Measurements from ENCODE around the gene XPO5. TPM values are rescaled to one million over a fixed set of nuclear protein-coding genes. Genes with fewer than 3 reads are reported as not detected.
"Not testable (repeated sequence)": the region's sequence is repeated elsewhere in the genome, so short reads cannot be mapped to it uniquely, and the experiment has no call there.

XPO5 gene
- total RNA-seq, 1 donor from 2014 or later: 53.0 TPM

DNA sequence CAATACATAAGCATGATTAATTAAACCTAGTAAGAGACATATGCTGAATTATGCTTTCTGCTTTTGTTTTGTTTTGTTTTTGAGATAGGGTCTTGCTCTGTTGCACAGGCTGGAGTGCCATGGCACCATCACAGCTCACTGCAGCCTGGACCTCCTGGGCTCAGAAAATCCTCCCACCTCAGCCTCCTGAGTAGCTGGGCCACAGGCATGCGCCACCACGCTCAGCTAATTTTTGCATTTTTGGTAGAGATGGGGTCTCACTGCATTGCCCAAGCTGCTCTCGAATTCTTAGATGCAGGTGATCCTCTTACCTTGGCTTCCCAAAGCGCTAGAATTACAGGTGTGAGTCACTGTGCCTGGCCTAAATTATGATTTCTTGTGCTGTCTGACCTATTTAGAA is 3.8 kb downstream of the XPO5 start:
- Histone ChIP-seq H3K4me2 (ENCODE audit: low read length) (no peak overlapping the region), H3K36me3 (ENCODE audit: insufficient read depth, low read length) (peaks cover 36% of the 10 kb centered on the region), H3K27me3 (ENCODE audit: insufficient read depth, low read length) (no peaks in the 10 kb centered on the region), H4K20me1 (ENCODE audit: insufficient read depth, low read length) (peaks cover 9% of the 10 kb centered on the region), H3K27ac (ENCODE audit: low read depth, low read length) (no peak overlapping the region), H3K79me2 (ENCODE audit: insufficient read depth, low read length) (peaks cover 43% of the 10 kb centered on the region), H3K4me1 (ENCODE audit: insufficient read depth, low read length) (peaks cover 3% of the 10 kb centered on the region), H3K9ac (ENCODE audit: low read length) (no peak overlapping the region), H2AFZ (ENCODE audit: low read depth, low read length) (no peak overlapping the region), H3K9me3 (ENCODE audit: insufficient read depth, low read depth, low read length) (no peaks in the 10 kb centered on the region), H3K4me3 (ENCODE audit: insufficient read depth, low read depth, low read length) (no peak overlapping the region)
- peaks cover 17% of the 10 kb centered on the region for H3K36me3 Mint-ChIP-seq (ENCODE audit: low read depth, unreplicated experiment)
- no peak overlapping the region for H3K4me3 Mint-ChIP-seq (ENCODE audit: unreplicated experiment)
- H3K27ac Mint-ChIP-seq (ENCODE audit: unreplicated experiment): no peak overlapping the region
- peaks cover 8% of the 10 kb centered on the region for H3K4me1 Mint-ChIP-seq (ENCODE audit: low read depth, unreplicated experiment)
- no peaks in the 10 kb centered on the region for H3K27me3 Mint-ChIP-seq (ENCODE audit: low read depth, unreplicated experiment)
- TF ChIP-seq EZH2 (IDR thresholded peaks at IDR 0.05; ENCODE audit: insufficient read depth, low read length): no peak
- TF ChIP-seq, protein P1, sequence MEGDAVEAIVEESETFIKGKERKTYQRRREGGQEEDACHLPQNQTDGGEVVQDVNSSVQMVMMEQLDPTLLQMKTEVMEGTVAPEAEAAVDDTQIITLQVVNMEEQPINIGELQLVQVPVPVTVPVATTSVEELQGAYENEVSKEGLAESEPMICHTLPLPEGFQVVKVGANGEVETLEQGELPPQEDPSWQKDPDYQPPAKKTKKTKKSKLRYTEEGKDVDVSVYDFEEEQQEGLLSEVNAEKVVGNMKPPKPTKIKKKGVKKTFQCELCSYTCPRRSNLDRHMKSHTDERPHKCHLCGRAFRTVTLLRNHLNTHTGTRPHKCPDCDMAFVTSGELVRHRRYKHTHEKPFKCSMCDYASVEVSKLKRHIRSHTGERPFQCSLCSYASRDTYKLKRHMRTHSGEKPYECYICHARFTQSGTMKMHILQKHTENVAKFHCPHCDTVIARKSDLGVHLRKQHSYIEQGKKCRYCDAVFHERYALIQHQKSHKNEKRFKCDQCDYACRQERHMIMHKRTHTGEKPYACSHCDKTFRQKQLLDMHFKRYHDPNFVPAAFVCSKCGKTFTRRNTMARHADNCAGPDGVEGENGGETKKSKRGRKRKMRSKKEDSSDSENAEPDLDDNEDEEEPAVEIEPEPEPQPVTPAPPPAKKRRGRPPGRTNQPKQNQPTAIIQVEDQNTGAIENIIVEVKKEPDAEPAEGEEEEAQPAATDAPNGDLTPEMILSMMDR (IDR thresholded peaks at IDR 0.05; ENCODE audit: insufficient read depth, low read depth, low read length): no peak
- FAIRE-seq: no peak
- DNase-seq (ENCODE audit: low read depth): no peak
- H3K9me3 Mint-ChIP-seq (ENCODE audit: unreplicated experiment): no peaks in the 10 kb centered on the region

DNA sequence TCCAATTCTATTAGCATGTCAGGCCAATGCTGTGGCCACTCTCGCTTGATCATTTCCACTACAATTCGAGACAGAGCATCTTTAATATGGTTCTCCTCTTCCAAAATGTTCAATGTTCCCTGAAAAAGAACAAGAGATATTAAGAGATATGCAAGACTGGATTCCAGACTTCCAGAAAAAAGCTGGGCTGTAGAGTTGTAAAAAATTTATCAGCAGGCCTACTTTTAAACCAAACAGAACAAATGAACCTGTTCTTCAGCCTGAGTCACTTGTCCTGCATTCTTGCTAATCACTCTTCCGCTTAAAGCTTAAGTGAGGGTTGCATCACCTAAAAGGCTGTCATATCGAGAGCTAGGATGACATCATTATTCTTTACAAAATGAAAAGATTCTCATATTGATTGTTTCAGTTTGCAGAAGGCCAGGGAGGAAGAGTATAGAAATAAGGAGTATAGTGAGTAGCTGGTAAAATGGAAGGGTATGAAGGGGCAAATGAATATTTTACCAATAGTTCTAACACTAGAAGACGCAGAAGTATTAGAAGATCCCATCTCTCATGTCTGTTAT is 4.9 kb downstream of the XPO5 start:
- Histone ChIP-seq H3K4me2 (ENCODE audit: low read length) (no peak overlapping the region), H3K27me3 (ENCODE audit: insufficient read depth, low read length) (no peaks in the 10 kb centered on the region), H3K27ac (ENCODE audit: low read depth, low read length) (no peak overlapping the region), H3K36me3 (ENCODE audit: insufficient read depth, low read length) (peaks cover 42% of the 10 kb centered on the region), H3K9ac (ENCODE audit: low read length) (no peak overlapping the region), H3K9me3 (ENCODE audit: insufficient read depth, low read depth, low read length) (no peaks in the 10 kb centered on the region), H4K20me1 (ENCODE audit: insufficient read depth, low read length) (peaks cover 9% of the 10 kb centered on the region), H2AFZ (ENCODE audit: low read depth, low read length) (no peak overlapping the region), H3K4me3 (ENCODE audit: insufficient read depth, low read depth, low read length) (no peak overlapping the region), H3K4me1 (ENCODE audit: insufficient read depth, low read length) (peaks cover 3% of the 10 kb centered on the region), H3K79me2 (ENCODE audit: insufficient read depth, low read length) (peaks cover 33% of the 10 kb centered on the region)
- no peak for TF ChIP-seq EZH2 (IDR thresholded peaks at IDR 0.05; ENCODE audit: insufficient read depth, low read length)
- TF ChIP-seq, protein P1 (IDR thresholded peaks at IDR 0.05; ENCODE audit: insufficient read depth, low read depth, low read length): no peak
- H3K4me1 Mint-ChIP-seq (ENCODE audit: low read depth, unreplicated experiment): peaks cover 11% of the 10 kb centered on the region
- H3K4me3 Mint-ChIP-seq (ENCODE audit: unreplicated experiment): peak overlapping the region; percentile 5
- peak overlapping the region; percentile 91 for H3K27ac Mint-ChIP-seq (ENCODE audit: unreplicated experiment)
- H3K36me3 Mint-ChIP-seq (ENCODE audit: low read depth, unreplicated experiment): peaks cover 20% of the 10 kb centered on the region
- H3K27me3 Mint-ChIP-seq (ENCODE audit: low read depth, unreplicated experiment): no peaks in the 10 kb centered on the region
- peak; percentile 12 for DNase-seq (ENCODE audit: low read depth)
- FAIRE-seq: no peak
- no peaks in the 10 kb centered on the region for H3K9me3 Mint-ChIP-seq (ENCODE audit: unreplicated experiment)

DNA sequence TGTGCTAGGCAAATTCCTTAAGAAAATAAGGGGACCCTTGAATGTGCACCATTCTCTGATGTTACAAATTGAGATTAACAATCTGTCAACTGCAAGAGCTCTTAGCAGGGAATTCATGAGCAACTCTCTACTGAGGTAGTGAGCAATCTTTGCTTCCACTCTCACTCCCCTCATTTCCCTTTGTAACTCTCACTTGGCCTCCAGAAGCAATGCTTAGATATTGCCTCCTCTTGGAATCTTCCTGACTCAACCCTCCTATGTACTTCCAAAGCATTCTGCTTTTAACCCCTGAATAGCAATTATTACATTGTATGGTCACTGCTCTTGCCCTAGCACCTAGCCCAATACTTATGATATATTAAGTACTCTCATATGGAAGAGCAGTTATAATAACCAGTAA is 16.5 kb downstream of the XPO5 start:
- DNase-seq (ENCODE audit: low read depth) (no peak), FAIRE-seq (no peak)
- Histone ChIP-seq H2AFZ (ENCODE audit: low read depth, low read length) (no peak overlapping the region), H3K4me1 (ENCODE audit: insufficient read depth, low read length) (no peaks in the 10 kb centered on the region), H3K79me2 (ENCODE audit: insufficient read depth, low read length) (no peaks in the 10 kb centered on the region), H3K4me2 (ENCODE audit: low read length) (no peak overlapping the region), H4K20me1 (ENCODE audit: insufficient read depth, low read length) (no peaks in the 10 kb centered on the region), H3K4me3 (ENCODE audit: insufficient read depth, low read depth, low read length) (no peak overlapping the region), H3K9me3 (ENCODE audit: insufficient read depth, low read depth, low read length) (no peaks in the 10 kb centered on the region), H3K9ac (ENCODE audit: low read length) (no peak overlapping the region), H3K27ac (ENCODE audit: low read depth, low read length) (no peak overlapping the region), H3K36me3 (ENCODE audit: insufficient read depth, low read length) (peaks cover 66% of the 10 kb centered on the region), H3K27me3 (ENCODE audit: insufficient read depth, low read length) (no peaks in the 10 kb centered on the region)
- Mint-ChIP-seq H3K4me3 (ENCODE audit: unreplicated experiment) (no peak overlapping the region), H3K9me3 (ENCODE audit: unreplicated experiment) (no peaks in the 10 kb centered on the region), H3K27ac (ENCODE audit: unreplicated experiment) (no peak overlapping the region), H3K36me3 (ENCODE audit: low read depth, unreplicated experiment) (peaks cover 19% of the 10 kb centered on the region), H3K4me1 (ENCODE audit: low read depth, unreplicated experiment) (no peaks in the 10 kb centered on the region), H3K27me3 (ENCODE audit: low read depth, unreplicated experiment) (no peaks in the 10 kb centered on the region)
- no peak for TF ChIP-seq EZH2 (IDR thresholded peaks at IDR 0.05; ENCODE audit: insufficient read depth, low read length)
- TF ChIP-seq, protein P1 (IDR thresholded peaks at IDR 0.05; ENCODE audit: insufficient read depth, low read depth, low read length): no peak

DNA sequence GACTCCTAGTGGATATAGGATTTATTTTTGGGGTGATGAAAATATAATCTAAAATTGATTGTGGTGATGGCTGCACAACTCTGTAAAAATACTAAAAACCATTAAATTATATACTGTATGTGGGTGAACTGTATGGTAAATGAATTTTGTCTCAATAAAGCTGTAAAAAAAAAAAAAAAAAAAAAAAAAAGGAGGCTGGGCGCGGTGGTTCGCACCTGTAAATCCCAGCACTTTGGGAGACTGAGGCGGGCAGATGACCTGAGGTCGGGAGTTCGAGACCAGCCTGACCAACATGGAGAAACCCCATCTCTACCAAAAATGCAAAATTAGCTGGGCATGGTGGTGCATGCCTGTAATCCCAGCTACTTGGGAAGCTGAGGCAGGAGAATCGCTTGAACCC is 18.2 kb downstream of the XPO5 start:
- H3K27me3 Mint-ChIP-seq (ENCODE audit: low read depth, unreplicated experiment); H3K4me2 ChIP-seq (ENCODE audit: low read length); H3K27ac ChIP-seq (ENCODE audit: low read depth, low read length); H3K27me3 ChIP-seq (ENCODE audit: insufficient read depth, low read length); H3K9ac ChIP-seq (ENCODE audit: low read length); H3K9me3 ChIP-seq (ENCODE audit: insufficient read depth, low read depth, low read length); H3K4me3 Mint-ChIP-seq (ENCODE audit: unreplicated experiment); H3K79me2 ChIP-seq (ENCODE audit: insufficient read depth, low read length); DNase-seq (ENCODE audit: low read depth); H3K9me3 Mint-ChIP-seq (ENCODE audit: unreplicated experiment); H3K4me1 ChIP-seq (ENCODE audit: insufficient read depth, low read length); H3K27ac Mint-ChIP-seq (ENCODE audit: unreplicated experiment); FAIRE-seq; H2AFZ ChIP-seq (ENCODE audit: low read depth, low read length); H3K4me1 Mint-ChIP-seq (ENCODE audit: low read depth, unreplicated experiment); H4K20me1 ChIP-seq (ENCODE audit: insufficient read depth, low read length); H3K4me3 ChIP-seq (ENCODE audit: insufficient read depth, low read depth, low read length): not testable (repeated sequence)
- peaks cover 22% of the 10 kb centered on the region for H3K36me3 Mint-ChIP-seq (ENCODE audit: low read depth, unreplicated experiment)
- peaks cover 75% of the 10 kb centered on the region for H3K36me3 ChIP-seq (ENCODE audit: insufficient read depth, low read length)
